Kidney (tissue), 14 donors: Measurements from ENCODE around the gene CMTM4. TPM values are rescaled to one million over a fixed set of nuclear protein-coding genes. Genes with fewer than 3 reads are reported as not detected.

Source experiments
- DNase-seq, 5 donors: peaks; one replicate each; pipeline ENCODE4 v3.0.0-alpha.2; 2013 to 2020
- FAIRE-seq: peaks from 2 replicates; lab custom pipeline; 2012; peaks lifted over from hg19 to GRCh38; lab: Jason Lieb, UNC
- H3K27ac ChIP-seq, 2 donors: one replicate each; pipeline ENCODE4 v1.7.0; 2013; ENCODE audit warnings: low read depth in 2 of 2, low read length in 2 of 2, inconsistent platforms in 1 of 2
- H3K27me3 ChIP-seq: one replicate; pipeline ENCODE4 v1.7.1; 2013; ENCODE audit warnings: low read length, inconsistent platforms; ENCODE audit not compliant: control insufficient read depth, insufficient read depth
- H3K36me3 ChIP-seq, 3 donors: one replicate each; pipeline versions ENCODE4 v1.7.0 to v1.7.1; 2013; ENCODE audit warnings: low read length in 3 of 3, control low read depth in 1 of 3, inconsistent platforms in 1 of 3; ENCODE audit not compliant: insufficient read depth in 3 of 3, control insufficient read depth in 2 of 3
- H3K4me1 ChIP-seq, 3 donors: one replicate each; pipeline versions ENCODE4 v1.7.0 to v1.7.1; 2013; ENCODE audit warnings: low read length in 3 of 3, inconsistent platforms in 1 of 3, low read depth in 1 of 3; ENCODE audit not compliant: control insufficient read depth in 2 of 3, insufficient read depth in 2 of 3
- H3K4me3 ChIP-seq, 3 donors: one replicate each; pipeline versions ENCODE4 v1.7.0 to v1.8.1; 2013; ENCODE audit warnings: low read length in 3 of 3, control low read depth in 1 of 3, inconsistent platforms in 1 of 3
- H3K9ac ChIP-seq, 3 donors: one replicate each; pipeline versions ENCODE4 v1.7.0 to v1.7.1; 2013; ENCODE audit warnings: low read length in 3 of 3, control low read depth in 1 of 3, inconsistent platforms in 1 of 3
- H3K9me3 ChIP-seq, 3 donors: one replicate each; pipeline versions ENCODE4 v1.7.0 to v1.7.1; 2013; ENCODE audit warnings: low read length in 3 of 3, control low read depth in 1 of 3, inconsistent platforms in 1 of 3; ENCODE audit not compliant: control insufficient read depth in 2 of 3, insufficient read depth in 1 of 3
- intact Hi-C: fragments of 100-400 bp; cut with DNase I; formaldehyde crosslinking; loops from one replicate; pipeline ENCODE4 v1.11.1; 2022
- polyA plus RNA-seq: library from polyadenylated mRNA; stranded (reverse); fragments of 350-450 nt; fragmentation: Illumina TruSeq; extraction: RNeasy Lipid Tissue Mini Kit (QIAGEN cat#74804); gene quantifications from one replicate; pipeline ENCODE4 v1.2.3, GENCODE V29; 2014; ENCODE audit warnings: low read depth, low replicate concordance; ENCODE audit not compliant: insufficient read depth
- total RNA-seq: library from RNA; stranded (reverse); fragmentation: NEBNext Ultra II Directional; extraction: Animal tissue kit (Norgen Biotek cat#: 25700); gene quantifications from one replicate; pipeline ENCODE4 v1.2.1, GENCODE V29; 2021
- TF ChIP-seq, protein P1 (sequence below): IDR thresholded peaks from 3 replicates; pipeline ENCODE4 v1.5.1; 2012; ENCODE audit warnings: mild to moderate bottlenecking, moderate library complexity, borderline replicate concordance; ENCODE audit not compliant: insufficient read depth; ENCODE audit errors: extremely low read depth
- donor health status: control.
- donor health status: control.
- donor health status: control.
- donor health status: control.
- donor health status: control.
- donor health status: DM: yes; HTN: yes; CAD: no.
- donor health status: Normal renal cell carcinoma (clear cell type).

CMTM4 gene
- total and polyA plus RNA-seq, 2 donors from 2014 or later, result 43.2 to 82.2 TPM

DNA sequence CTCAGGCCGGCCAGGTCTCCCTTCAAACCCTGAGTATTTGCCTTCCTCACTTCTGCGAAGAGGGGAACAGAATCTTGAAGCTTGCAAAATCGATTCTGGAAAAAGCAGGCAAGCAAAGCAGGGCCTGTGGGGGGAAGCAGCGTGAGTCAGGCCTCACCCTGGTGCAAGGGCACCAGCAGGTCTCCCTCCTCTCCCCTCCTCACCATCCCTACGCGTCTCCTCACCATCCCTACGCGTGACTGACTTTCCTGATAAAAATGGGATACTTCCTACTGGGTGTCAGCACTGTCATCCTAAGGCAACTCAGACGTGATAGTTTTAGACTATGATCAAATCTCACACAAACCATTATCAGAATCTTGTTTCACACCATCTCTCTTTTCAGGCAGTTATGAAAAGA lies 80.0 kb downstream of the CMTM4 start:
- intact Hi-C loops, result no loop called here
- FAIRE-seq, result no peak

DNA sequence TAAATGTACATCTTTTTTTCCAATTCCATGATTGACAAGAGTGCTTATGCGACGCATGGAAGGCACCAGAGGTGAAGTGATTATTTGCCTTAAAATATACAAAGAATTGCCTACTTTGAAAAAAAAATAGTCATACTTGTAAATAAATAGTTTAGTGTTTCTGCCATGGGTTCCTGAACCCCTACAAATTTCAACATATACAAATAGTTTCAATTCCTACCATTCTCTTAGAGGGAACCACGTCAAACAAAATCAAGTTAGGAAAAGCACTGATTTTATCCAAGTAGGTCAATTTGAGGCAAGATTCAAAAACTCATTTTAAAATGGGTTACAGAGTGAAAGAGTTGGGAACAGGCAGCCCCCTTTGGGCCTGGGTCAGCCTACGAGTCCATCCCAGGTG lies 80.4 kb downstream of the CMTM4 start:
- FAIRE-seq, result no peak
- intact Hi-C loops, result no loop called here
- DNase-seq, result no peak
- no peak overlapping the region for H3K27ac ChIP-seq
- no peaks in the 10 kb centered on the region for H3K27me3 ChIP-seq
- H3K4me1 ChIP-seq, result no peaks in the 10 kb centered on the region
- no peak overlapping the region for H3K4me3 ChIP-seq
- TF ChIP-seq, protein P1, sequence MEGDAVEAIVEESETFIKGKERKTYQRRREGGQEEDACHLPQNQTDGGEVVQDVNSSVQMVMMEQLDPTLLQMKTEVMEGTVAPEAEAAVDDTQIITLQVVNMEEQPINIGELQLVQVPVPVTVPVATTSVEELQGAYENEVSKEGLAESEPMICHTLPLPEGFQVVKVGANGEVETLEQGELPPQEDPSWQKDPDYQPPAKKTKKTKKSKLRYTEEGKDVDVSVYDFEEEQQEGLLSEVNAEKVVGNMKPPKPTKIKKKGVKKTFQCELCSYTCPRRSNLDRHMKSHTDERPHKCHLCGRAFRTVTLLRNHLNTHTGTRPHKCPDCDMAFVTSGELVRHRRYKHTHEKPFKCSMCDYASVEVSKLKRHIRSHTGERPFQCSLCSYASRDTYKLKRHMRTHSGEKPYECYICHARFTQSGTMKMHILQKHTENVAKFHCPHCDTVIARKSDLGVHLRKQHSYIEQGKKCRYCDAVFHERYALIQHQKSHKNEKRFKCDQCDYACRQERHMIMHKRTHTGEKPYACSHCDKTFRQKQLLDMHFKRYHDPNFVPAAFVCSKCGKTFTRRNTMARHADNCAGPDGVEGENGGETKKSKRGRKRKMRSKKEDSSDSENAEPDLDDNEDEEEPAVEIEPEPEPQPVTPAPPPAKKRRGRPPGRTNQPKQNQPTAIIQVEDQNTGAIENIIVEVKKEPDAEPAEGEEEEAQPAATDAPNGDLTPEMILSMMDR, result no peak
- no peaks in the 10 kb centered on the region for H3K9me3 ChIP-seq
- H3K9ac ChIP-seq, result no peak overlapping the region
- H3K36me3 ChIP-seq, result peaks cover 0 to 34% (median 8%) of the 10 kb centered on the region in 3 donors

More for the DNA sequence above, 80.0 kb downstream of the CMTM4 start:
- Histone ChIP-seq H3K27me3 (no peaks in the 10 kb centered on the region), H3K4me3 (no peak overlapping the region), H3K4me1 (no peaks in the 10 kb centered on the region), H3K36me3 (peaks cover 0 to 38% (median 10%) of the 10 kb centered on the region in 3 donors), H3K27ac (no peak overlapping the region), H3K9ac (no peak overlapping the region), H3K9me3 (no peaks in the 10 kb centered on the region)
- TF ChIP-seq, protein P1, result no peak
- DNase-seq, result no peak

DNA sequence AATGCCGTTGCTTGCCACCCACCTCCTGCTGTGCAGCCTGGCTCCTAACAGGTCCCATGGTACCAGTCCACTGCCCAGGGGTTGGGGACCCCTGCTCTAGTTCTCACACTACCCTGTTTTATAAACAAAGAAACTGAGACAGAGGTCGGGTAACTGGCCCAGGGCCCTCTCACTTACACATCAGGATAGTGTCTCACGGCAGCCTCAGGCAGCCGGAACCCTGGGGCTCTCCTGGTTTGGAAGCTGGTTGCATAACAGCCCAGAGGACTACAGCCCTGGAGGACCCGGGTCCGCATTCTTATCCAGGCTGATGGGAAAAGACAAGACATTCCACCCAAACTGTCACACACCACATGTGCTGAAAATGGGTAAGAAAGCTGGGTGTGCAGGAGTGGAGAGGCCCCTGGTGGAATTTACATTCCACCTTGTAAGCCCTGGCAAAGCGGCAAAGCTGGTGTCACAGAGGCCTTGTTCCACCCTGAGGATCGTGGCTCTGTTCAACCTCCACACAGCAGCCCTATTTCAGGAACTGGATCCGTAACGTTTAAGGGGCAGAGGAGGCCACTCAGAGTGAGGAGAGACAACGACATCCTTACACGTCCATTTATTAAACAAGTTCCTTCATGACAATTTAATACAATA lies 82.3 kb downstream of the CMTM4 start:
- no peaks in the 10 kb centered on the region for H3K4me1 ChIP-seq
- H3K9ac ChIP-seq, result no peak overlapping the region
- intact Hi-C loops, result no loop called here
- no peak overlapping the region for H3K27ac ChIP-seq
- TF ChIP-seq, protein P1, result no peak
- peaks cover 0 to 26% (median 7%) of the 10 kb centered on the region in 3 donors for H3K36me3 ChIP-seq
- DNase-seq (no peak), FAIRE-seq (no peak)
- H3K9me3 ChIP-seq, result no peaks in the 10 kb centered on the region
- H3K4me3 ChIP-seq, result no peak overlapping the region
- no peaks in the 10 kb centered on the region for H3K27me3 ChIP-seq
